OCI-LY1 (cell line): ENCODE results near the gene SUPT3H.

Experiments used
- H2AFZ ChIP-seq: fragments of 200-600 bp; sonication (generic), shearing (Covaris generic); 2 replicates; pipeline ENCODE4 v1.6.0; 2014; ENCODE audit warnings: antibody characterized with exemption, mild to moderate bottlenecking, low read length
- H3F3A ChIP-seq: fragments of 200-600 bp; sonication (generic), shearing (Covaris generic); 2 replicates; pipeline ENCODE4 v1.6.0; 2014; ENCODE audit warnings: mild to moderate bottlenecking, antibody characterized with exemption, low read length, moderate library complexity; ENCODE audit not compliant: insufficient read depth
- H3K27ac ChIP-seq: fragments of 200-600 bp; sonication (generic); 2 replicates; pipeline ENCODE4 v1.5.1; 2014; ENCODE audit warnings: low read length, mixed run types, mild to moderate bottlenecking, low read depth; ENCODE audit not compliant: poor library complexity, severe bottlenecking
- H3K27me3 ChIP-seq: fragments of 200-600 bp; sonication (generic); 2 replicates; pipeline ENCODE4 v1.6.0; 2014; ENCODE audit warnings: antibody characterized with exemption, mild to moderate bottlenecking, low read length, moderate library complexity; ENCODE audit not compliant: insufficient read depth
- H3K36me3 ChIP-seq: fragments of 200-600 bp; sonication (generic); 2 replicates; pipeline ENCODE4 v1.6.1; 2014; ENCODE audit warnings: mild to moderate bottlenecking, antibody characterized with exemption, low read length, moderate library complexity, mixed read lengths; ENCODE audit not compliant: insufficient read depth
- H3K4me1 ChIP-seq: fragments of 200-600 bp; sonication (generic); 2 replicates; pipeline ENCODE4 v1.5.1; 2014; ENCODE audit warnings: mild to moderate bottlenecking, low read length, moderate library complexity; ENCODE audit not compliant: insufficient read depth, severe bottlenecking
- H3K4me2 ChIP-seq: fragments of 200-600 bp; sonication (generic), shearing (Covaris generic); 2 replicates; pipeline ENCODE4 v1.6.1; 2014; ENCODE audit warnings: low read length
- H3K4me3 ChIP-seq: fragments of 200-600 bp; sonication (generic); 2 replicates; pipeline ENCODE4 v1.5.1; 2014; ENCODE audit warnings: low read length, low read depth, mild to moderate bottlenecking, mixed read lengths; ENCODE audit not compliant: poor library complexity, severe bottlenecking
- H3K79me2 ChIP-seq: fragments of 200-600 bp; shearing (Covaris generic); 2 replicates; pipeline ENCODE4 v1.6.1; 2016; ENCODE audit warnings: mixed run types, low read length, mixed read lengths; ENCODE audit not compliant: insufficient read depth
- H3K9ac ChIP-seq: fragments of 200-600 bp; sonication (generic), shearing (Covaris generic); 2 replicates; pipeline ENCODE4 v1.6.1; 2014; ENCODE audit warnings: mild to moderate bottlenecking, low read length, mixed read lengths
- H3K9me2 ChIP-seq: fragments of 200-600 bp; sonication (generic), shearing (Covaris generic); 2 replicates; pipeline ENCODE4 v1.6.1; 2014; ENCODE audit warnings: low read depth, mild to moderate bottlenecking, low read length, mixed read lengths
- H3K9me3 ChIP-seq: fragments of 200-600 bp; shearing (Covaris generic); 2 replicates; pipeline ENCODE4 v1.6.1; 2014; ENCODE audit warnings: low read length, mixed read lengths
- H4K20me1 ChIP-seq: fragments of 200-600 bp; sonication (generic), shearing (Covaris generic); 2 replicates; pipeline ENCODE4 v1.6.0; 2016; ENCODE audit warnings: mild to moderate bottlenecking, low read length; ENCODE audit not compliant: insufficient read depth
- CTCF ChIP-seq: fragments of 200-600 bp; sonication (generic), shearing (Covaris generic); IDR thresholded peaks from 2 replicates; pipeline ENCODE4 v1.5.1; 2017; ENCODE audit warnings: mild to moderate bottlenecking, antibody characterized with exemption, low read length, moderate library complexity, mixed read lengths
- EZH2 ChIP-seq: fragments of 200-600 bp; sonication (generic), shearing (Covaris generic); IDR thresholded peaks from 2 replicates; pipeline ENCODE4 v1.8.0; 2017; ENCODE audit warnings: borderline replicate concordance, mixed run types, mild to moderate bottlenecking, antibody characterized with exemption, low read length, moderate library complexity, mixed read lengths

Gene SUPT3H

GRCh38 chr6:45138765-45139164, 239.0 kb downstream of the SUPT3H start:
- H4K20me1 ChIP-seq: no peaks in the 10 kb centered on the region
- no peak overlapping the region for H3K27ac ChIP-seq
- H3K4me2 ChIP-seq: no peak overlapping the region
- H3K9me3 ChIP-seq: no peaks in the 10 kb centered on the region
- no peaks in the 10 kb centered on the region for H3K9me2 ChIP-seq
- H3K4me3 ChIP-seq: no peak overlapping the region
- H3F3A ChIP-seq: no peaks in the 10 kb centered on the region
- no peak for TF ChIP-seq EZH2
- no peak for TF ChIP-seq CTCF
- no peaks in the 10 kb centered on the region for H3K79me2 ChIP-seq
- H2AFZ ChIP-seq: no peak overlapping the region
- no peak overlapping the region for H3K9ac ChIP-seq
- H3K4me1 ChIP-seq: no peaks in the 10 kb centered on the region
- no peaks in the 10 kb centered on the region for H3K27me3 ChIP-seq
- no peaks in the 10 kb centered on the region for H3K36me3 ChIP-seq

GRCh38 chr6:45136495-45136894, 241.2 kb downstream of the SUPT3H start:
- Histone ChIP-seq H3K9me2 (no peaks in the 10 kb centered on the region), H3K9ac (no peak overlapping the region), H3F3A (no peaks in the 10 kb centered on the region), H3K36me3 (no peaks in the 10 kb centered on the region), H3K27me3 (no peaks in the 10 kb centered on the region), H3K4me2 (no peak overlapping the region), H3K4me3 (no peak overlapping the region), H3K79me2 (no peaks in the 10 kb centered on the region), H3K4me1 (no peaks in the 10 kb centered on the region), H2AFZ (no peak overlapping the region), H4K20me1 (no peaks in the 10 kb centered on the region), H3K9me3 (no peaks in the 10 kb centered on the region), H3K27ac (no peak overlapping the region)
- TF ChIP-seq EZH2 (no peak), CTCF (no peak)

GRCh38 chr6:45132658-45133294, 245.0 kb downstream of the SUPT3H start:
- Histone ChIP-seq H3K79me2 (no peaks in the 10 kb centered on the region), H3K27me3 (no peaks in the 10 kb centered on the region), H3K9me2 (no peaks in the 10 kb centered on the region), H3K9me3 (no peaks in the 10 kb centered on the region), H3K4me3 (no peak overlapping the region), H2AFZ (no peak overlapping the region), H4K20me1 (no peaks in the 10 kb centered on the region), H3K4me2 (no peak overlapping the region), H3F3A (no peaks in the 10 kb centered on the region), H3K27ac (no peak overlapping the region), H3K9ac (no peak overlapping the region), H3K4me1 (no peaks in the 10 kb centered on the region), H3K36me3 (no peaks in the 10 kb centered on the region)
- TF ChIP-seq EZH2: no peak
- TF ChIP-seq CTCF: no peak
